HuH-7.5 (cell line): Measurements from ENCODE around the gene TOGARAM1.

Experiments used
- DNase-seq: peaks from one replicate; pipeline ENCODE4 v3.0.0; 2011; ENCODE audit warnings: low spot score

Gene TOGARAM1, protein sequence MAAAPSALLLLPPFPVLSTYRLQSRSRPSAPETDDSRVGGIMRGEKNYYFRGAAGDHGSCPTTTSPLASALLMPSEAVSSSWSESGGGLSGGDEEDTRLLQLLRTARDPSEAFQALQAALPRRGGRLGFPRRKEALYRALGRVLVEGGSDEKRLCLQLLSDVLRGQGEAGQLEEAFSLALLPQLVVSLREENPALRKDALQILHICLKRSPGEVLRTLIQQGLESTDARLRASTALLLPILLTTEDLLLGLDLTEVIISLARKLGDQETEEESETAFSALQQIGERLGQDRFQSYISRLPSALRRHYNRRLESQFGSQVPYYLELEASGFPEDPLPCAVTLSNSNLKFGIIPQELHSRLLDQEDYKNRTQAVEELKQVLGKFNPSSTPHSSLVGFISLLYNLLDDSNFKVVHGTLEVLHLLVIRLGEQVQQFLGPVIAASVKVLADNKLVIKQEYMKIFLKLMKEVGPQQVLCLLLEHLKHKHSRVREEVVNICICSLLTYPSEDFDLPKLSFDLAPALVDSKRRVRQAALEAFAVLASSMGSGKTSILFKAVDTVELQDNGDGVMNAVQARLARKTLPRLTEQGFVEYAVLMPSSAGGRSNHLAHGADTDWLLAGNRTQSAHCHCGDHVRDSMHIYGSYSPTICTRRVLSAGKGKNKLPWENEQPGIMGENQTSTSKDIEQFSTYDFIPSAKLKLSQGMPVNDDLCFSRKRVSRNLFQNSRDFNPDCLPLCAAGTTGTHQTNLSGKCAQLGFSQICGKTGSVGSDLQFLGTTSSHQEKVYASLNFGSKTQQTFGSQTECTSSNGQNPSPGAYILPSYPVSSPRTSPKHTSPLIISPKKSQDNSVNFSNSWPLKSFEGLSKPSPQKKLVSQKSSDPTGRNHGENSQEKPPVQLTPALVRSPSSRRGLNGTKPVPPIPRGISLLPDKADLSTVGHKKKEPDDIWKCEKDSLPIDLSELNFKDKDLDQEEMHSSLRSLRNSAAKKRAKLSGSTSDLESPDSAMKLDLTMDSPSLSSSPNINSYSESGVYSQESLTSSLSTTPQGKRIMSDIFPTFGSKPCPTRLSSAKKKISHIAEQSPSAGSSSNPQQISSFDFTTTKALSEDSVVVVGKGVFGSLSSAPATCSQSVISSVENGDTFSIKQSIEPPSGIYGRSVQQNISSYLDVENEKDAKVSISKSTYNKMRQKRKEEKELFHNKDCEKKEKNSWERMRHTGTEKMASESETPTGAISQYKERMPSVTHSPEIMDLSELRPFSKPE (N-terminal part only)

DNA sequence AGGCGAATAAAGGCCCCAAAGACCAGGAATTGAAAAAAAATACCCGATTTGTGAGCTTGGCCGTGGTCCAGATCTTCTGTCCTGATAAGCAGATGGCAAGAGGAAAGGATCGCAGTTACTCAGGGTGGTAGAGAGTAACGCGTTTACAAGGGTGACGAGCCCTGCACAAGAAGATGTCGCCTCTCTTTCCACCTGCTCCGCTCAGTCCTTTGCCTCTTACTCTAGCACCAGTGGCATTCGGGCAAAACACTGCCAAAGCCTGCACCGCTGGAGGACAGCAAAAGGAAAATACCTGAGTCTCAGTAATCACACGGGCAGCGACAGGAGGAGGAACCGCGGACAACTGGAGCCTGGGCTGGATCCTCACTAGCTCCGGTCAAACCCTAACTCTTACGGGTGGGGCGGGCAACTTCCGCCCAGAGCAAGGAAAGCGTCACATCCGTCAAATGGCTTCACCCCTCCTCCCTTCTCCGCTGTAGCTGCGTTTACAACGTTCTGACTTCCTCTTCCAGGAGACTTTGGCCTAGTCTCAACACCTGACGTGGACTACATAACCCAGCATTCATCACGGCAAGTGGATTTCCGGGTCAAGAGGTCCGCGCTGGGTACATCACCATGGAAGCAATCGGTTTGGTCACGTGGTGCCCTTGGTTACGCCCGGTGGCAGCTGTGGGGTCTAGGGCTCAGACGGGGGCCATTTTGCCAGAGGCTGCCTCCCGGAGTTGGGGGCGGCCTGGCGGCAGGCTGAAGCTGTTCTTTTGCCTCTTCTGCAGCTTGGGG lies at the start of gene TOGARAM1, which contains the start of gene KLHL28:
Gene TOGARAM1, plus strand, starts transcription at position 637 of the 780 bp plus-strand sequence. CDS start 232 bp downstream, outside the sequence.
Gene KLHL28, minus strand, starts transcription at position 394 of the 780 bp plus-strand sequence. CDS start 16,019 bp downstream, outside the sequence.
- peak; percentile 67 for DNase-seq

DNA sequence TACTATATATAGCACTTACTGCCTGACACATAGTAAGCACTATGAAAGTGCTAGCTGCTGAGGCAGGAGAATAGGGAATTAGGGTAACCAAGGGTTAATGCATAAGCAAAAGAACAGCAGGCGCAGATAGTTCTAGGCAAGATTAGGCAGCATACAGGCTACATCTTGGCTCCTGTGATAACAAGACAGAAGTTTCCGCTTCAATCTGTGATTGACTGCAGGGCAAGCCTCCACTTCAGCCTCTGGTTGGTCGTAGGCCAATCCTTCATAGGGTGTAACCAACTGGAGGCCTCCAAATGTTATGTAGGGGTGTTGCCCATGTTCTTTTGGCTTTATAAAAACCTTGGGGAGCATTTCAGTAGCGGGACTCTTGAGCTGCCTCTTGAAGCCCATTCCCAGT lies 47.1 kb upstream of the TOGARAM1 start:
- no peak for DNase-seq

GRCh38 chr14:44928793-44929192 lies 33.2 kb upstream of the TOGARAM1 start:
- DNase-seq: no peak

- no peak for DNase-seq
These were observed 26.8 kb upstream of the TOGARAM1 start for GRCh38 chr14:44935155-44935554.

DNA sequence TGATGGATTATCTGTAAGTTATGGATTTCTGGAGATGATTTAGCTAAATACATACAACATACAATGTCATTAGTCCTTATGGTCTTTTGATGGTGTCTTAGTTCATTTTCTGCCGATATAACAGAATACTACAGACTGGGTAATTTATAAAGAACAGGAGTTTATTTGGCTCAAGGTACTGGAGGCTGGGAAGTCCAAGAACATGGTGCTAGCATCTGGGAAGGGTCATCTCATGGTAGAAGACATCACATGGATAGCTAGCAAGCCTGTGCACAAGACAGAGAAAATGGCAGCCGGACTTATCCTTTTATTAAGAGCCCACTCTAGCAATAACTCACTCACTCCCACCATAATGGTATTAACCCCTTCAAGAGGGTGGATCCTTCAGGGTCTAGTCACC lies 24.4 kb upstream of the TOGARAM1 start:
- no peak for DNase-seq

DNA sequence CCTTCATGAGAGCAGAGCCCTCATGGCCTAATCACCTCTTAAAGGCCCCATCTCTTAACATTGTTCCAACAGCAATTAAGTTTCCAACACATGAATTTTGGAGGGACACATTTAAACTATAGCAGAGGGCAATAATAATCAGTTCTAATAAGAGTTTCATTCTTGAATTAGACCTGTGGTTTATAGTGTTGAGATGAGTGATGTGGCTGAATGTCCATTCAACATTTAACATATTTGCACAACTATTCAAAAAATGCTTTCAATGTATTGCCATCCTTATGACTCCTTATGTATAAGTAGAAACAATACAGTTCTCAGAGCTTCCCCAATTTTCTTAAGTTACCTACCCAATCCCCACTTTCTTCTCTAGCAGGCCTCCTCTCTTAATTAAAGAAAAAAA lies 21.8 kb upstream of the TOGARAM1 start:
- DNase-seq: no peak

DNA sequence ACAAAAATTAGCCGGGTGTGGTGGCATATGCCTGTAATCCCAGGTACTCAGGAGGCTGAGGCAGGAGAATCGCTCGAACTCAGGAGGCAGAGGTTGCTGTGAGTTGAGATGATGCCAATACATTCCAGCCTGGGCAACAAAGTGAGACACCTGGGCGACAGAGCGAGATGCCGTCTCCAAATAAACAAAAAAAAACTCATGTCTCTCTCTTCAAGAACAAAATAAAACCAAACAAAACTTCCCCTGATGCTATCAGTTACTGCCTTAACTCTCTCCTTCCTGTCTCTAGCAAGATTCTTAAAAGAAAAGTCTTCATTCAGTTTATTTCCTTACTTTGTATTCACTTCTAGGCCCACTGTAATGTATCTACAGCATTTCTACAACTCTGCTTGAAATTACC lies 21.0 kb upstream of the TOGARAM1 start:
- no peak for DNase-seq

DNA sequence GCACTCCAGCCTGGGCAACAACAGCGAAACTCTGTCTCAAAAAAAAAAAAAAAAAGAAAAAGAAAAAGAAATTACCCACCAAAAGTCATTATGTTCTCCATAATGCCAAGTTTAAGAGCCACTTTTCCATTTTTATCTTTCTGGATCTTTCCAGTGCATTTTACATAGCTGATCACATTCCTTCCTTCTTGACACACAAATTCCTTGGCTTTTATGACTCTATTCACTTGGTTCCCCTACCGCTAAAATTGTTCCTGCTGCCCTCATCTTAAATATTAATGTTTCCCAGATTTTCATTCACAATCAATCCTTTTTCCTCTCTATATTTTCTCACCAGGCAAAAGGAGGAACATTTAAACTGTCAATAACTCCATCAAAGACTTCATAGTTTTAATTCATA lies 20.4 kb upstream of the TOGARAM1 start:
- no peak for DNase-seq

DNA sequence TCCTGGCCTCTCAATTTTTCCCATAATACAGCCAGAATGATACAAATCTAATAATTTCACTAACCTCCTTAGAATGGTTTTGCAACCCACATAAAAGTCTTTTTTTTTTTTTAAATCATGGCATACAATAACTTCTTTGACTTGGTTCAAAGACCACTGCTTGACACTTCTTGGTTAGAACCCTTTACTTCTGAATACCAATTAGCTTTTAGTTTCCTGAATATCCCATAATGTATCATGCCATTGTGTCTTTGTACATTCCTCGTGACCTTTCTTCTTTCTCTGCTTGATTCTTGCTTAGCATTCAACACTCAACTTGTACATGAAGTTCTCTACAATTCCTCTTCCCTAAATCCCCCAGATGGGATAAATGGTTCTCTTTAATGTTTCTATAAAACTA lies 19.6 kb upstream of the TOGARAM1 start:
- DNase-seq: no peak

DNA sequence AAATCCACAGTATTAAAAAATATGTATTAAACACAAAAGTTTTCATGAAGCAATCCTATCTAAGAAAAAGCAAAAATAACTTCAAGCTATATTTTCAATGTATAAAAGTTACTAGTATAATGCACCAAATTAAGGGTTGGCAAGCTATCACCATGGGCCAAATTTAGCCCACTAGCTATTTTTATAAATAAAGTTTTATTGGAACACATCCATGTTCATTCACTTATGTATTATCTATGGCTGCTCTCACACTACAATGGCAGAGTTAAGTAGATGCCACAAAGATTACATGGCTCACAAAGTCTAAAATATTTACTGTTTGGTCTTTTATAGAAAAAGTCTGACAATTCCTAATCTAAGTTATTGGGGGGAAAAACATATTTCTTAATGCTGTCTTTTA lies 17.9 kb upstream of the TOGARAM1 start:
- no peak for DNase-seq

DNA sequence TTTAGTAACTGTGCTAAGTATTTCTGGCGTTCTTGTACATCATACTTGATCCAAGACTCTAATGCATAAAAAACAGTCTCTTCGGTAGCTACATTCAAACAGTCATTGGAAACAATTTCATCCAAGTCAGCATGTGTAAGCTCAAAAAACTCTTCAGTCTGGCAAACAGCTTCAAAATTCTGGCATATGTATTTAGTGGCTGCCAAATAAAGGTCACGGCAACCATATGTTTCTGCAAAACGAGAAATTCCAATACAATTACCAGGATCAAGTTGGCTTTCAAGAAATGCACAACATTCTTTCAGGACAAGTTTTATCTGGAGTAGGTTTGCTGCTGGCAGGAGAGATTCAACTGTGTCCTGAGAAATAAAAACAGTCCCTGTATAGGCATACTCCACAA lies 16.7 kb upstream of the TOGARAM1 start:
- DNase-seq: no peak

GRCh38 chr14:44951051-44951450 lies 10.9 kb upstream of the TOGARAM1 start:
- DNase-seq: no peak

DNA sequence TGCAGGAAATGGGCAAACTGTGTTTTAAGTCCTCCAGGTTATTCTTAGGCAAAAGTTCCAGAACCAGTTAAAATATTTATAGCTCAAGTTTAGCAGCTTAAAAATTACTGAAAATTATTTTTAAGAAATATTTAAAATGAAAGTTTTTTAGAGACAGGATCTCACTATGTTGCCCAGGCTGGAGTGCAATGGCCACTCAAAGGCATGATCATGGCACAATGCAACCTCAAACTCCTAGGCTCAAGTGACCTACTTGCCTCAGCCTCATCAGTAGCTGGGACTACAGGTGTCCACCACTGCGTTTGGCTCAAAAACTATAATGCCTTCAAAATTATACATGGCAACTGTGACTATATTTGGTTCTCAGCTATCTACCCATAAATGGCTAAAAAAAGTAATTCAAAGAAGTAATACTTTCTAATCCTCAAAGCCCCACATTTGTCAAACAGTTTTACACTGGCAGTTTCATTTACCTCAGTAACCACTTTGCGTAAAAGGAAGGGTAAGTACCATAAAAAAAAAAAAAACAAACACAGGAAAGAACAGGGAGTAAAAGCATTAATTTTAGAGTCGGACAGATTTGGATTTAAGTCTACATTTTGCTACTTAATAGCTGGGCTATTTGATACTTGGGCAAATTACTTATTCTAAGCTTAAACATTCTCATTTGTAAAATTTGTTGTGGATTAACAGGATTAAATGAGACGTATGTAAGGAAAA lies 9.4 kb upstream of the TOGARAM1 start:
- DNase-seq: no peak

GRCh38 chr14:44954750-44955149 lies 7.2 kb upstream of the TOGARAM1 start:
- DNase-seq: no peak

- no peak for DNase-seq
These were observed 6.5 kb upstream of the TOGARAM1 start for GRCh38 chr14:44955528-44955927.

DNA sequence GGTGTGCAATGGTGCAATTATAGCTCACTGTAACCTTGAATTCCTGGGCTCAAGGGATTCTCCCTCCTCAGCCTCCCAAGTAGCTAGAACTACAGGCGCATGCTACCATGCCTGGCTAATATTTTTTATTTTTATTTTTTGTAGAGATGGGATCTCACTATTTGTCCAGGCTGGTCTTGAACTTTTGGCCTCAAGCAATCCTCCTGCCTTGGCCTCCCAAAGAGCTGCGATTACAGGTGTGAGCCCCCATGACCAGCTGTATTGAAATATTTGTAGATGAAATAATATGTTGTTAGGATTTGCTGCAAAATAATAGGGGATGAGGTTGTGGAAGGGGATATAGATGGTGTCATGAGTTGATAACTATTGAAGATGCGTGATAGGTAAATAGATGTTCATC lies 5.1 kb upstream of the TOGARAM1 start:
- no peak for DNase-seq

GRCh38 chr14:44959538-44959937 lies 2.5 kb upstream of the TOGARAM1 start:
- no peak for DNase-seq

- no peak for DNase-seq
These were observed 1.8 kb upstream of the TOGARAM1 start for GRCh38 chr14:44960146-44960545.

DNA sequence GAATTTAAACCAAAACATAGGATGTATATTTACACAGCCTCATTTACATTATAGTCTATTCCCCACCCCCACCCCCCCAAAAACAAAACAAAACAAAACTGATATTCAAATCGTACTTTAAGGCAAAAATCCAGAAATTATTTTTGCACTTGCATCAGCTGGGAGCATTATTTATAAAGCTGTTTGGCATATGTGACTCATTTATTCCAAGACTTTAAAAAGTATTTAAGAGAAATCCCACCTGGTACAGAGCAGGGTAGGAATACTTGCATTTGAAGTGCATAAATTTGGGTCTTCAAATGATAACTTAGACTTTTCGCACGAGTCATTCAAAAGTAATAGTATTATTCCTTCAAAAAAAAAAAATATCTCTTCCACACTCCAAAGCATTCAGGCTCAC lies 1.3 kb upstream of the TOGARAM1 start:
- no peak for DNase-seq

GRCh38 chr14:44961151-44961553 lies 838 bp upstream of the TOGARAM1 start:
- DNase-seq: peak; percentile 12
